ENCODE results near the gene DEFB124. TPM values are rescaled to one million over a fixed set of nuclear protein-coding genes. Genes with fewer than 3 reads are reported as not detected.

Gene DEFB124
- total RNA-seq, 2 donors from 2014 or later: not detected

DNA sequence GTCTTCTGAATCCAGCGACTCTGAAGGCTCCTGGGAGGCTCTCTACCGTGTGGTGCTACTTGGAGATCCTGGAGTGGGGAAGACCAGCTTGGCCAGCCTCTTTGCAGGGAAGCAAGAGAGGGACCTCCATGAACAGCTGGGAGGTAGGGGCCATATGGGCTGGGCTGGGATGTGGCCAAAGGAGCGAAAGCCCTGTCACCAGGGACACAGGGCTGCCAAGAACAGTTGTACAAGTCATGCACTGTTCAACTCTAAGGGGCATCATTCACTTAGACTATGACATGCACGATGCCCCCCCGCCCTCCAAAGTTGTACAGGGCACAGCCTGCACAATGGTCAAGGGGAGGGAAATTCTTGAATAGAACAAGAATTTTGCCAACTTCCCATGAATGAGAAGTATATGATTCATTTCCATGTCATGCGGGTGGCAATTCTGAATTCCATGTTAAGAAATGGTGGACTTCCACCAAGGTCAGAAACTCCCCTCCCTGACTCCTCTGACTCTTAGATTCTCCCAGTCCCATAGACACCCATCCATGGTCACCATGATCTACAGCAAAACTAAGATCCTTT, 1.8 kb upstream of the DEFB124 start:
- no peak for DNase-seq
- WGBS, 2 experiments (ENCODE audit: insufficient coverage in 1 of 2, insufficient read length in 1 of 2): 69 to 75% methylated on average over 6 of the region's 6 CpGs
- Histone ChIP-seq H3K36me3 (ENCODE audit: control insufficient read depth, insufficient read depth, low read length) (no peaks in the 10 kb centered on the region), H3K9me3 (ENCODE audit: control insufficient read depth, low read length) (peaks cover 33% of the 10 kb centered on the region), H3K27me3 (ENCODE audit: control insufficient read depth, insufficient read depth, low read length, poor library complexity, severe bottlenecking) (no peaks in the 10 kb centered on the region), H3K4me1 (ENCODE audit: control insufficient read depth, insufficient read depth, low read length) (no peaks in the 10 kb centered on the region), H3K4me3 (ENCODE audit: low read length) (no peak overlapping the region), H3K27ac (ENCODE audit: low read depth, low read length) (no peak overlapping the region), H3K9ac (ENCODE audit: extremely low read depth, low read length, poor library complexity, severe bottlenecking) (no peak overlapping the region)
- Mint-ChIP-seq H3K4me1 (no peaks in the 10 kb centered on the region), H3K27me3 (ENCODE audit: insufficient read depth) (peaks cover 54% of the 10 kb centered on the region), H3K9me3 (peaks cover 88% of the 10 kb centered on the region), H3K4me3 (no peak overlapping the region), H3K36me3 (ENCODE audit: low read depth) (peaks cover 2% of the 10 kb centered on the region), H3K27ac (no peak overlapping the region)
- TF ChIP-seq, protein P1, sequence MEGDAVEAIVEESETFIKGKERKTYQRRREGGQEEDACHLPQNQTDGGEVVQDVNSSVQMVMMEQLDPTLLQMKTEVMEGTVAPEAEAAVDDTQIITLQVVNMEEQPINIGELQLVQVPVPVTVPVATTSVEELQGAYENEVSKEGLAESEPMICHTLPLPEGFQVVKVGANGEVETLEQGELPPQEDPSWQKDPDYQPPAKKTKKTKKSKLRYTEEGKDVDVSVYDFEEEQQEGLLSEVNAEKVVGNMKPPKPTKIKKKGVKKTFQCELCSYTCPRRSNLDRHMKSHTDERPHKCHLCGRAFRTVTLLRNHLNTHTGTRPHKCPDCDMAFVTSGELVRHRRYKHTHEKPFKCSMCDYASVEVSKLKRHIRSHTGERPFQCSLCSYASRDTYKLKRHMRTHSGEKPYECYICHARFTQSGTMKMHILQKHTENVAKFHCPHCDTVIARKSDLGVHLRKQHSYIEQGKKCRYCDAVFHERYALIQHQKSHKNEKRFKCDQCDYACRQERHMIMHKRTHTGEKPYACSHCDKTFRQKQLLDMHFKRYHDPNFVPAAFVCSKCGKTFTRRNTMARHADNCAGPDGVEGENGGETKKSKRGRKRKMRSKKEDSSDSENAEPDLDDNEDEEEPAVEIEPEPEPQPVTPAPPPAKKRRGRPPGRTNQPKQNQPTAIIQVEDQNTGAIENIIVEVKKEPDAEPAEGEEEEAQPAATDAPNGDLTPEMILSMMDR (conservative IDR thresholded peaks at IDR 0.05): no peak

DNA sequence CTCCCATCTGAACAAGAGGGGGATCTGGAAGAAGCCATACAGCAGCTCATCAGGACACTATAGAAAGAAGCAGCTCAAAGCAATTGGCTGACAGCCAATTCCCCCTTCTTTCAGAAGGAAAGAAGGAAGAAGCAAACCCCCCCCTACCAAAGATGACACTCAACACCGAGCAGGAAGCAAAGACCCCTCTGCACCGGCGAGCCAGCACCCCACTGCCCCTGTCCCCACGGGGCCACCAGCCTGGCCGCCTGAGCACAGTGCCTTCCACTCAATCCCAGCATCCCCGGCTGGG, 1.3 kb upstream of the DEFB124 start:
- DNase-seq: no peak
- Histone ChIP-seq H3K27me3 (ENCODE audit: control insufficient read depth, insufficient read depth, low read length, poor library complexity, severe bottlenecking) (no peaks in the 10 kb centered on the region), H3K4me3 (ENCODE audit: low read length) (no peak overlapping the region), H3K4me1 (ENCODE audit: control insufficient read depth, insufficient read depth, low read length) (no peaks in the 10 kb centered on the region), H3K9me3 (ENCODE audit: control insufficient read depth, low read length) (peaks cover 33% of the 10 kb centered on the region), H3K36me3 (ENCODE audit: control insufficient read depth, insufficient read depth, low read length) (no peaks in the 10 kb centered on the region), H3K27ac (ENCODE audit: low read depth, low read length) (no peak overlapping the region), H3K9ac (ENCODE audit: extremely low read depth, low read length, poor library complexity, severe bottlenecking) (no peak overlapping the region)
- Mint-ChIP-seq H3K4me3 (no peak overlapping the region), H3K27me3 (ENCODE audit: insufficient read depth) (peaks cover 54% of the 10 kb centered on the region), H3K9me3 (peaks cover 83% of the 10 kb centered on the region), H3K36me3 (ENCODE audit: low read depth) (peaks cover 2% of the 10 kb centered on the region), H3K4me1 (no peaks in the 10 kb centered on the region), H3K27ac (no peak overlapping the region)
- WGBS, 2 experiments (ENCODE audit: insufficient coverage in 1 of 2, insufficient read length in 1 of 2): 20 to 80% methylated on average over 1 to 6 of the region's 6 CpGs
- TF ChIP-seq, protein P1 (conservative IDR thresholded peaks at IDR 0.05): no peak

DNA sequence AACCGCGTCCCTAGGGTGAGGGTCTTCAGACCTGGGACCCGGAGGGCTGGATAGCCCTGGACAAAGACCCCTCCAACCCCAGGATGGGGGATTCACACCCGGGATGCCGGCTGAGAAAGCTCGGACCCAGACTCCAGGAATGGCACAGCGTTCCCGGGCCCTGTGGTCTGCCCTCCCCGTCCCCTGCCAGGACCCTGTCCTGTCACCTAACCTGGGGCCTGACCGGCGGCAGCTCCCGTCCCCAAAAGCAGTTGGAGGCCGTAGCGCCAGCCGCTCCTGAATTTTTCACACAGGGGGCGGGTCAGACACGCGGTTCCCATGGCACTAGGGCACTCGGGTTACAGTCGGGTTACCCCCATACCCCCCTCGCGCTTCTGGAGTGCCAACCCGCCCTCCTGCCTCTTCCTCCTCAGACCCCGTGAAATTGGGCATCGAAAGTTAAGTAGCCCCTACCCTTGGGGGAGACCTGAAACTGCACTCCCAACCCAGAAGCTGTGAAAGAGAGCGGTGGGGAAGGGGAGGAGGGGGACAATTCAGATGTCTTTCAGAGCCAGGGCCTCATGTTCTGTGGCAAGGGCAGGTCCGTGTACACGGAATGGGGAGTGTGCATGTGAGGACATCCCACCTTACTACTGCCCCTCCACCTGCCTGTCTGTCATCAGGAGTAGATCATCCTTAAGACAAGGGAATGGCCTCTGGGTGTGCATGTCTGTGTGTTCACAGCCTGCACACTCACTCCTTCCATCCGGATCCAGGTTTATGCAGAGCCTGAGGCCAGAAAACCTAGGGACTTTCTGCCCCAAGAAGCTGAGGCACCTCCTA, 756 bp upstream of the DEFB124 start:
- WGBS, 2 experiments (ENCODE audit: insufficient coverage in 1 of 2, insufficient read length in 1 of 2): 83 to 85% methylated on average over 18 to 29 of the region's 29 CpGs
- peaks cover 77% of the 10 kb centered on the region for H3K9me3 Mint-ChIP-seq
- Histone ChIP-seq H3K4me1 (ENCODE audit: control insufficient read depth, insufficient read depth, low read length) (no peaks in the 10 kb centered on the region), H3K4me3 (ENCODE audit: low read length) (no peak overlapping the region), H3K27ac (ENCODE audit: low read depth, low read length) (no peak overlapping the region), H3K36me3 (ENCODE audit: control insufficient read depth, insufficient read depth, low read length) (no peaks in the 10 kb centered on the region), H3K27me3 (ENCODE audit: control insufficient read depth, insufficient read depth, low read length, poor library complexity, severe bottlenecking) (no peaks in the 10 kb centered on the region), H3K9me3 (ENCODE audit: control insufficient read depth, low read length) (peaks cover 33% of the 10 kb centered on the region), H3K9ac (ENCODE audit: extremely low read depth, low read length, poor library complexity, severe bottlenecking) (no peak overlapping the region)
- H3K4me1 Mint-ChIP-seq: no peaks in the 10 kb centered on the region
- H3K36me3 Mint-ChIP-seq (ENCODE audit: low read depth): peaks cover 2% of the 10 kb centered on the region
- peaks cover 54% of the 10 kb centered on the region for H3K27me3 Mint-ChIP-seq (ENCODE audit: insufficient read depth)
- H3K27ac Mint-ChIP-seq: no peak overlapping the region
- TF ChIP-seq, protein P1 (conservative IDR thresholded peaks at IDR 0.05): no peak
- peak; percentile 46 for DNase-seq
- H3K4me3 Mint-ChIP-seq: no peak overlapping the region
